CD4-positive, alpha-beta T cell treated with Interleukin-17A for 1 hour (primary cell): ENCODE results near the gene IGFBP7.

Source experiments
- DNase-seq: peaks from one replicate; pipeline ENCODE4 v3.0.0-alpha.2; 2020

IGFBP7 gene

GRCh38 chr4:57109847-57110639, at the start of gene IGFBP7:
Gene IGFBP7 (minus strand): TSS chr4:57110385. CDS start chr4:57110351, 34 bp downstream.
- no peak for DNase-seq

GRCh38 chr4:57159866-57160265, 49.7 kb upstream of the IGFBP7 start:
- DNase-seq: no peak

DNA sequence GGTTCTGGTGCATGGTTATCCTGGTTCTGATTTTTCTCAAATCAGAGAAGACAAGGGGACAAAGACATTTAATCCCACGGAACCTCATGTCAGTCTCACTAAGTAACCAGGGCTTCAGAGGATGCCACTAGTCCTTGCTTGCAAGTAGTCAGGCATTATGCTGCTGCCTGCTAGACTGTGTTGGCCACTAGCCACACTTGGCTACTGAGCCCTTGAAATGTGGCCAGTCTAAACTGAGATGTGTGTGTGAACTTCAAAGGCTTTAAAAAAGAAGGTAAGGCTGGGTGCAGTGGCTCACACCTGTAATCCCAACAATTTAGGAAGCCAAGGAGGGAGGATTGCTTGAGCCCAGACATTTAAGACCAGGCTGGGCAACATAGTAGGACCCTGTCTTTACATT, 48.6 kb upstream of the IGFBP7 start:
- DNase-seq: no peak

DNA sequence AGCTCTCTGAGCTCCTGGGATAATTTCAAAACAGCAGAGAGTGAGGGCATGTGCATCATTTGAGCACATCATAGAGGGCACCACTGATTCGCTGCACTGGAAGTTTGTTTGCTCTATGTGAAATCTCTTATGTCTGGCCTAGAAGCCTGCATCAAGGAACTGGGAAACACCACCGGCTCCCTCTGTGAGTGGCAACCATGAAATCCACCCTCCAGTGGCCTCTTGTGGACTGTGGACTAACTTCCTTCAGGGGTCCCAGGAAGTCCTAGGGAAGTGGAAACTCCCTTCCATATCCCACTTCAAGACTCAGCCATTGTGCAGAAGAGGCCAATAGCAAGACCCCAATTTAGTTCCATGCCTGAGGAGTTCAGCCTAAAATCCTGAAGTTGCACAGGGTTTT, 48.0 kb upstream of the IGFBP7 start:
- no peak for DNase-seq

DNA sequence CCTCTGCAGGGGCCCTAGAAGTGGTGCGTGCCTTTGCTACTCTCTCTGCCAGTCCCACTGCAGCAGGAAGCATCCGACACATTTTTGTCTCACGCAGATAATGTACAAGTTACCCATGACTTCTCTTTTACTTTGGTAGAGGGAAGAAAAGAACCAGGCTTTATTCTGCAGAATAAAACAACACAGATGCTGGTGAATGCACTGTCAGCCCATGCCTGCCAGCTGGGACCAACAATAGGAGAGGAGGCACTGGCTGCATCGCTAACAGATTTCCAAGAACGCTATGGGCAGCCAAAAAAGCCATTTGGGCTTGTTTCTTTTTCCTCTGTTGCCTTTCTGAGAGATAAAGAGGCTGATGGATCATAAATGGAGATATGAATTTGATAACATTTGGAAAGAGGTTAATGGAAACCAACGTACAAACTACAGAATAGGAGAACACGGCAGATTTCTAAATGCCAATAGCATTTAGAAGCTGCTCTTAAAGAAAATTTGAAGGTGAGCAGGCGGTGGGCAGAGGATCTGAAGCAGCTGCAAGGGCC, 47.5 kb upstream of the IGFBP7 start:
- DNase-seq: no peak

- no peak for DNase-seq
These were observed 46.2 kb upstream of the IGFBP7 start for GRCh38 chr4:57156242-57156990.

- DNase-seq: no peak
These were observed 44.7 kb upstream of the IGFBP7 start for GRCh38 chr4:57154926-57155325.

DNA sequence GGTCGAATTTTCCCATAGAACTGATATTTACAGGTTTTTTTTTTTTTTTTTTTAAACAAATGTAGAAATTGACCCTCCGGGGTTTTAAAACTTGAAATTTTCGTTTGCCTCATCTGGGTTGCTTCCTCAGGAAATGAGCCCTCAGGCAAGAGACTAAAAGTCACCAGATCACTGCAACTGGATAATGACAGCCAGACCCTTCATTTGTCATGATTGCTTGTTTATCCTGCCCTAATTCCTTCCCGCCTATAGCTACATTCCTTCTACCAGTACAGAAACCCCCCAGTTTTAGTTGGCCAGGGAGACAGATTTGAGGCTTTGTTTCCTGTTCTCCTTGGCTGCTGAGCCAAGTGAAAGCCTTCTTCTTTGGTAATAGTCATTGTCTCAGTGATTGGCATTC, 44.0 kb upstream of the IGFBP7 start:
- no peak for DNase-seq

GRCh38 chr4:57153207-57153606, 43.0 kb upstream of the IGFBP7 start:
- DNase-seq: no peak

DNA sequence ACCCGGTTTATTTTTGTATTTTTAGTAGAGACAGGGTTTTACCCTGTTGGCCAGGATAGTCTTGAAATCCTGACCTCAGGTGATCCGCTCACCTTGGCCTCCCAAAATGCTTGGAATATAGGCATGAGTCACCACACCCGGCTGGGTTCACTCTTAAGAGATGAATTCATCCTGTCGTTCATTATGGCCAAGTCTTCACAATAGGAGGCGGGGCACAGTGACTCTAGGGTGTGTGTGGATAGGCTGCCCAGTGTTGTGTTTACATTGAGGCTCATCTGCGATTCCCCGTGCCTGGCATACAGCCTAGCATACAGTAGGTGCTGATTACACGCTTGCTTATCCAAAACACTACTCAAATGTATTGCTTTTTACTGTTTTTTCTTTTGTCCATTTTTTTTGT, 41.3 kb upstream of the IGFBP7 start:
- no peak for DNase-seq

DNA sequence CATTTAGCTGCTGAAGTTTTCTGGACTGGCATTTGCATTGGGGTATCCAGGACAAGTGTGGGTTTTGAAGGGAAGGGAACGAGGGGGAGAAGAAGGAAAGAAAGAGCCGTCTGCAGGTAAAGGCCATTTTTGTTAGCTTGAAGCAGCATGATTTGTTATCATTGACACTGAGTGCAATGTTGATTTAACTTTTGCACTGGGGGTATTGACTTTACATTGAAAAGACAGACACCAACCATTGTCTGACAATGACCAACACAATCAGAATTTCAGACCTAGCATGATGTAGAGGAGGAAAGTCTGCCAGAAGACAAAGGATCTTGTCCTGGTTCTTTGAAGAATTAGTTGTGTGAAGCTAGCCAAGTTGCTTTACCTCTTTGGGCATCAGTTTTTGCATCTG, 39.6 kb upstream of the IGFBP7 start:
- DNase-seq: no peak

DNA sequence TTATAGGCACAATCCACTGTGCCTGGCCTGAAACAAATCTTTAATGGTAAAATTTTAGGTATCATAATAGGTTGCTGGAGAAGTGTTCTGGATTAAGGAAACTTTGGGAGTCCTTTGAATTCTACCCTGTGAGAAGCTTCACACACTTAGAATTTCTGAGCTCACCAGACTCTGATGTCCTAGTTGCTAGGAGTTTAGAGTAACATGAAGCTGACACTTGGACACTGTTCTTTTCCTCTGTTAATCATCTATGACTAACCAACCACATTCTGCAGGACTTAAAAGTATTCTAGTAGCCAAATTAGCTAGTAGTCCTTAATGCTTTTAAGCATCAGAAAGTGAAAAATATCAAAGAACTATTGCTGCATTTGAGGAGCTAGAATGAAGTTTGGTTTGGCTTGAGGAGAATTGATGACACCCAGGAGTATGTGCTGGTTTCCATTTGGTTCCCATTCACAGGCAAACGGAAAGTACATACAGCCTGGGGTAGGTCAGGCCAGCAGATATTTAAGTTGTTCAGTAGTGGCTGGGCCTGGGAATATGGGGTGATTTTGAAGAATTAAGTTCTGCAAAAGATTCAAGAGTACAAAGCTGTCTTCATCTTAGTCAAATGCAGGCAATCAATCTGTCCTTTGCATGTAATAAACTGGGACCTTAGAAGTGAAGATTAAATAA, 38.8 kb upstream of the IGFBP7 start:
- no peak for DNase-seq

GRCh38 chr4:57148177-57148576, 38.0 kb upstream of the IGFBP7 start:
- DNase-seq: no peak

GRCh38 chr4:57147335-57148060, 37.3 kb upstream of the IGFBP7 start:
- no peak for DNase-seq

DNA sequence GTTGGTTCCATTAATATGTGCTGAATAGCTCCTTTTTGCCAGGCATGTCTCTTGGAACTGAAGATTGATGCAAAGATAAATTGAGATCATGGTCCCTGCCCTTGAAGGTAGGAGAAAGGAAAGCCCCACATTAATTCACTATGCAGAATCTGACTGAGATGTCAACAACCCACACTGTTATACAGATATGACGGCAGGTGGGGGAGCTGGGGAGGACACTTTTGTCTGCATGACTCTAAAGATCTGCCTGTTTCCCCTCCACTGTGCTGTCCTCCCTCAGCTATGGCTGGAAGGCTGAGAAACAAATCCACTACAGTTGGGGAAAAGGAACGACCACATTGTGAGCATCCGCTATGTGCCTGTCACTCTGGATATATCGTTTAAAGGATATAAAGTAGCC, 36.3 kb upstream of the IGFBP7 start:
- no peak for DNase-seq

GRCh38 chr4:57144466-57144865, 34.3 kb upstream of the IGFBP7 start:
- no peak for DNase-seq

DNA sequence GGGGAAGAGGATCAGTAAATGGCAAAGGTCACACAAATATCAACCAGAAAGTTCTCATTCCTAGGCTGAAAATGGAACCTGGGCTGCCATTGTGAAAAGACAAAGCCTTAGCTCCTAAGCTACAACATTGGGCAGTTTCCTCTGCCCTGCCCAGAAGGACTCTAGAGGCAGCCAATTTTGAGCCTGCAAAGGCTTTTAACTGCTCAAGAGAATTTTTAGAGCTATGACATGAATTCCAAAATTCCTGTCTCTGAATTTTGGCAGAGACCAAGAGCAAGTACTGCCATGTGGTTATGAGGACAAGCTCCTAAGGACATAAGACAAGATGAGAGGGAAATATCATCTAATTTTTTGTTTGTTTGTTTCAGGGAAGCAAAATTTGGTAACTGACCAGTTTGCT, 29.6 kb upstream of the IGFBP7 start:
- no peak for DNase-seq

GRCh38 chr4:57137261-57137660, 27.1 kb upstream of the IGFBP7 start:
- DNase-seq: no peak

DNA sequence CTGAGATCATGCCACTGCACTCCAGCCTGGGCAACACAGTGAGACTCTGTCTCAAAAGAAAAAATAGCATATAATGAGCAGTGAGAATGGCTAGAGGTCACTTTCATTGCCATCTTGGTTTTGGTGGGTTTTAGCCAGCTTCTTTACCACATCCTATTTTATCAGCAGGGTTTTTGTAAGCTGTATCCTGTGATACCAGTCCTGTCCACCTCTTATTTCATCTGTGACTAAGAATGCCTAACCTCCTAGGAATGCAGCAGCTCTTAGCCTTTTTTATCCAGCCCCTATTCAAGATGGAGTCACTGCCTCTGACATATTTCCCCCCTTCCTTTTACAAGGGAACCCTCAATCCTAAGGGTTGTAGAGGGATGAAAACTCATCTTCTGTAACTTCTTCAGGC, 26.1 kb upstream of the IGFBP7 start:
- no peak for DNase-seq

DNA sequence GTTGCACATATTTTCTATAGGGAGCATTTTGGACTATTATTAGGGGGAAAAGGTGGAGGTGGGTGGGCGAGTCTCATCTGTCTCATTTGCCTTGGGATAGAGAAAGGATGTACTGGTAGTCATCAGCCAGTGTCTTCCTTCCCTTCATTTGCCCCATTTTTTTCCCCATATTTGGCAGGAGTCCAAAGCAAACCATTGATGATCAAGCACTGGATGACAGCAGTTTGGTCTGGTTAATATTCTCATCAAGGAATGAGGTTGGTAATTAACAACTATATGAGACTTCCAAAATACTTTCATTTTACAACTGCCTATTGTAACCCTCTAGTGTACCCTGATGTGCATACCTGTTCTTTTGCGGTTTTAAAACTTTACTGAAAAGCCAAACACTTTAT, 22.6 kb upstream of the IGFBP7 start:
- DNase-seq: no peak

GRCh38 chr4:57131849-57132742, 21.9 kb upstream of the IGFBP7 start:
- no peak for DNase-seq

- DNase-seq: no peak
These were observed 19.3 kb upstream of the IGFBP7 start for GRCh38 chr4:57129477-57129876.
